Endothelial cell of umbilical vein (primary cell): ENCODE data around the gene PLXNB2. TPM values are rescaled to one million over a fixed set of nuclear protein-coding genes. Genes with fewer than 3 reads are reported as not detected.

Experiments
- BruUV-seq: library from RNA; stranded (reverse); fragments of 400-500 nt; replicated peaks from 2 replicates; lab custom pipeline; 2021; lab: Mats Ljungman, UMichigan
- CTCF ChIA-PET: fragments of 300-600, 350-600 bp; sonication (Branson Sonifier 250); formaldehyde crosslinking; loops from one replicate; lab custom pipeline; 2021; ENCODE audit warnings: antibody characterized with exemption, inconsistent platforms; lab: Charles Lee
- POLR2A ChIA-PET: fragments of 300-600, 350-600 bp; sonication (Branson Sonifier 250); formaldehyde crosslinking; loops from one replicate; lab custom pipeline; 2021; ENCODE audit warnings: antibody characterized with exemption, inconsistent platforms; lab: Charles Lee
- DNase-seq: peaks from one replicate; pipeline ENCODE4 v3.0.0-alpha.2; 2011; ENCODE audit warnings: low read depth, low spot score
- FAIRE-seq: peaks from 2 replicates; lab custom pipeline; 2011; peaks lifted over from hg19 to GRCh38; lab: Jason Lieb, UNC
- H2AFZ ChIP-seq: 2 replicates; pipeline ENCODE4 v1.6.0; 2012; ENCODE audit warnings: low read depth, low read length, control low read depth, inconsistent platforms
- H3K27ac ChIP-seq: 2 replicates; pipeline ENCODE4 v1.5.1; 2011; ENCODE audit warnings: low read depth, mild to moderate bottlenecking, control low read depth, low read length, moderate library complexity; ENCODE audit not compliant: insufficient read depth
- H3K27me3 ChIP-seq, 2 experiments: 2 replicates each; pipeline versions ENCODE4 v1.6.0 to v1.6.1; 2011; ENCODE audit warnings: low read length in 2 of 2, mixed read lengths in 1 of 2; ENCODE audit not compliant: control insufficient read depth in 2 of 2, insufficient read depth in 2 of 2
- H3K36me3 ChIP-seq, 2 experiments: 2 replicates in 1 of 2; 3 replicates in 1 of 2; pipeline ENCODE4 v1.5.1; 2011; ENCODE audit warnings: low read length in 2 of 2, mild to moderate bottlenecking in 1 of 2, moderate library complexity in 1 of 2; ENCODE audit not compliant: control insufficient read depth in 2 of 2, insufficient read depth in 2 of 2; ENCODE audit errors: extremely low read depth in 1 of 2
- H3K4me1 ChIP-seq: 3 replicates; pipeline ENCODE4 v1.5.1; 2011; ENCODE audit warnings: mild to moderate bottlenecking, low read length; ENCODE audit not compliant: control insufficient read depth, insufficient read depth; ENCODE audit errors: extremely low read depth
- H3K4me2 ChIP-seq: 2 replicates; pipeline ENCODE4 v1.6.1; 2011; ENCODE audit warnings: low read length, control low read depth, mixed read lengths; ENCODE audit not compliant: insufficient read depth
- H3K4me3 ChIP-seq, 3 experiments: fragments of 200-600 bp in 1 of 3; sonication (generic), shearing (Covaris generic) in 1 of 3; replicated peaks in 1 of 3; 2 replicates each; pipeline ENCODE4 v1.5.1; 2011 to 2016; ENCODE audit warnings: control low read depth in 3 of 3, low read length in 3 of 3, mild to moderate bottlenecking in 2 of 3, inconsistent platforms in 1 of 3, low read depth in 1 of 3, moderate library complexity in 1 of 3; ENCODE audit not compliant: insufficient read depth in 1 of 3
- H3K79me2 ChIP-seq: 2 replicates; pipeline ENCODE4 v1.6.0; 2012; ENCODE audit warnings: low read length, inconsistent platforms; ENCODE audit not compliant: control insufficient read depth, insufficient read depth
- H3K9ac ChIP-seq: replicated peaks from 2 replicates; pipeline ENCODE3; 2011; ENCODE audit warnings: low read length, control low read depth; ENCODE audit not compliant: insufficient read depth; ENCODE audit errors: extremely low read depth
- H3K9me1 ChIP-seq: replicated peaks from 3 replicates; pipeline ENCODE4 v1.6.0; 2011; ENCODE audit warnings: mild to moderate bottlenecking, low read length; ENCODE audit not compliant: control insufficient read depth, insufficient read depth; ENCODE audit errors: extremely low read depth
- H3K9me3 ChIP-seq: replicated peaks from 2 replicates; pipeline ENCODE4 v1.5.1; 2012; ENCODE audit warnings: low read length, inconsistent platforms; ENCODE audit not compliant: control insufficient read depth, insufficient read depth
- H4K20me1 ChIP-seq: replicated peaks from 2 replicates; pipeline ENCODE3; 2011; ENCODE audit warnings: mild to moderate bottlenecking, low read length; ENCODE audit not compliant: control insufficient read depth, insufficient read depth; ENCODE audit errors: extremely low read depth
- CTCF ChIP-seq, 2 donors: IDR thresholded peaks; 1 replicate in 1 of 2; 2 replicates in 1 of 2; pipeline ENCODE4 v1.5.1; 2011; ENCODE audit warnings: low read length in 2 of 2, mild to moderate bottlenecking in 2 of 2, moderate library complexity in 2 of 2, control low read depth in 1 of 2, inconsistent platforms in 1 of 2, low read depth in 1 of 2; ENCODE audit not compliant: insufficient read depth in 1 of 2; ENCODE audit errors: extremely low read depth in 1 of 2
- JUN ChIP-seq: IDR thresholded peaks from 2 replicates; pipeline ENCODE4 v1.6.1; 2011; ENCODE audit warnings: borderline replicate concordance, low read depth; ENCODE audit not compliant: insufficient read length, insufficient read depth
- MYC ChIP-seq: IDR thresholded peaks from one replicate; pipeline ENCODE4 v1.6.1; 2011; ENCODE audit warnings: mild to moderate bottlenecking, low read depth, low read length
- POLR2A ChIP-seq: IDR thresholded peaks from 2 replicates; pipeline ENCODE4 v1.6.1; 2012; ENCODE audit warnings: low read depth, mild to moderate bottlenecking, control low read depth, low read length
- POLR2AphosphoS5 ChIP-seq: IDR thresholded peaks from 2 replicates; pipeline ENCODE4 v1.6.1; 2012; ENCODE audit warnings: low read depth, mild to moderate bottlenecking, control low read depth, low read length, moderate library complexity; ENCODE audit not compliant: insufficient read depth
- dilution Hi-C: fragments of 300-500 bp; cut with MboI; formaldehyde crosslinking; loops from one replicate; pipeline ENCODE4 v1.15.0; 2019; ENCODE audit warnings: low sequenced_read_pairs; ENCODE audit not compliant: extremely low pct_ligation_motif_present
- intact Hi-C: fragments of 100-400 bp; cut with micrococcal nuclease; formaldehyde crosslinking; loops from one replicate; pipeline ENCODE4 v1.10.0; 2022
- polyA plus RNA-seq, 4 experiments: library from polyadenylated mRNA; depleted of rRNA in 3 of 4; stranded (reverse) in 3 of 4; unstranded in 1 of 4; fragments of >200 nt; gene quantifications; 2 replicates each; pipeline versions ENCODE4 v1.2.1 to v1.2.3, GENCODE V29; 2011 to 2012; ENCODE audit warnings: missing spikeins in 1 of 4
- total RNA-seq: library from RNA; stranded (reverse); gene quantifications from 2 replicates; pipeline ENCODE4 v1.2.3, GENCODE V29; 2021

PLXNB2 gene
- total and polyA plus RNA-seq, 2 donors (not counting 3 experiments of a cell fraction or from before 2014, with no cell fraction given), result 82.3 to 139 TPM

DNA sequence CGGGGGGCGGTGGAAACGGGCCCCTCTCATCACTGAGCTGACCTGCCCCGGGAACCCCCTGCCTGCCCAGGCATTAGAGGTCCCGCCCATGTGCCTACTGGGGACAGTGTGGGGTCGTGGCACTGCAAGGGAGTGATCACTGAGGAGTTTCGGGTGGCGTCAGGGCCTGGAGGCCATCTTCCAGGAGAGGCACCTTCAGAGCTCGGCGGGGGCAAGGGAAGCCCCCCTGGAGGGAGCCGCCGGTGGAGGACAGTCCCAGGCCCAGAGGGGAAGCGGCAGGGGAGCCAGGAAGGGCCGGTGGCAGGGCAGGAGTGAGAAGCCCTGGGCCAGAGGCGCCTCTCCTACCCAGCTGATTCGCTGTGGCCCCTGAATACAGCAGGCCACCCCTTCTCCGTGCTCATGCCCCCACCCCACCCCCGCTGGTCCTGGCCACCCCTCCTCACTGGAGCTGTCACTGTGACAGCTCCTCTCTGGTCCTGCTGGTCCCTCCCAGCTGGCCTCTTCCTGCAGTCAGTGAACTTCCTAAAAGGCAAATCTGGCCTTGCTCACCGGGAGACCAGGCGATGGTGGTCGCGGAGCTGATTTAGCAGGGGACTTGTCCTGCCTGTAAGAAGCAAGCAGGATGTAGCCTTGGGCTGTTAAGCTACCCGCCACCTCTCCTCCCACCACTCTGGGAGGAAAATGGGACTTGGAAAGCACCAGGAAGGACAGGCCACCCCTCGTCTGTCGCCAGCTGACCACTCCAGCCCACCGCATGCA, 35.2 kb downstream of the PLXNB2 start:
- BruUV-seq, result no TSS peak
- intact Hi-C loops (no loop called here), dilution Hi-C loops (no loop called here)
- no peaks in the 10 kb centered on the region for H4K20me1 ChIP-seq
- H3K4me3 ChIP-seq, result no peak overlapping the region
- no peak overlapping the region for H3K27ac ChIP-seq
- H3K4me1 ChIP-seq, result peaks cover 12% of the 10 kb centered on the region
- ChIA-PET CTCF (interaction anchor here (1.0 to 3.0 kb wide), 7 partner anchors 12 to 70 kb away, joined by 4 to 26 read pairs (median 10); partner anchors contain the start of genes DENND6B, HDAC10, MAPK12 and TUBGCP6), POLR2A (interaction anchor here (1.4 kb wide), 1 partner anchor 11 kb away, joined by 3 read pairs; the partner anchor contains the start of gene MAPK12)
- DNase-seq (no peak), FAIRE-seq (no peak)
- no peaks in the 10 kb centered on the region for H3K79me2 ChIP-seq
- no peak for TF ChIP-seq POLR2A
- TF ChIP-seq POLR2AphosphoS5, result peak; percentile 30
- peaks cover 5 to 18% of the 10 kb centered on the region in 2 experiments for H3K36me3 ChIP-seq
- no peaks in the 10 kb centered on the region for H3K27me3 ChIP-seq
- no peak overlapping the region for H3K4me2 ChIP-seq
- H3K9me3 ChIP-seq, result no peaks in the 10 kb centered on the region
- no peak overlapping the region for H3K9ac ChIP-seq
- H2AFZ ChIP-seq, result no peak overlapping the region
- H3K9me1 ChIP-seq, result no peaks in the 10 kb centered on the region

DNA sequence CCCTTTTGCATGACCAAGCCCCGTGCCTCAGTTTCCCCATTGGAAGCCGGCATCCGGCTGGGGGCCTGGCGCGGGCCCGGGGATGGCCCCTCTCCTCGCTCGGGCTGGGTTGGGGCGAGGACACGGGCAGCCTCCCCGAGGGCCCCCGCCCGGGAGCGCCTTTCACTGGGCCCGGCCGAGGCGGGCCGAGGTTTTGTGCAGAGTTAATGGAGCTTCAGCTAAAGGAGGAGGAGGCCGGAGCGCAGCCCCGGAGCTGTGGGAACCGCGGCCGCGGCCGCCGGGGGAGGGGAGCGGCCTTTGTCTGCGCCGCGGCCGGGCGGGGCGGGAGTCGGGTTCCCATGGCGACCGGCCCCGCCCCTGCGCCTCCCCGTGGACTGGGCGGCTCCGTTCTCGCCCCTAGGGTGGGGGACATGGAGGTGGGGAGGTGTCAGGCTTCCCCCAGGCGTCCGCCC, 35.9 kb downstream of the PLXNB2 start:
- intact Hi-C loops, result loop anchor here (2.0 kb wide), 2 partner anchors 35 to 55 kb away; partner anchors contain the start of genes DENND6B and PLXNB2
- no peaks in the 10 kb centered on the region for H4K20me1 ChIP-seq
- no peak overlapping the region for H3K27ac ChIP-seq
- peaks cover 5 to 15% of the 10 kb centered on the region in 2 experiments for H3K36me3 ChIP-seq
- no peaks in the 10 kb centered on the region for H3K9me3 ChIP-seq
- DNase-seq (peak; percentile 47), FAIRE-seq (peak; percentile 40)
- TF ChIP-seq CTCF (IDR thresholded peaks at IDR 0.05; ENCODE audit: extremely low read depth in 1 of 2, insufficient read depth in 1 of 2, low read depth in 1 of 2, low read length in 2 of 2), result peak in 1 of 2 donors; percentile 35
- no peak for TF ChIP-seq JUN
- peak; percentile 20 for TF ChIP-seq POLR2AphosphoS5
- TF ChIP-seq MYC, result no peak
- H3K27me3 ChIP-seq, result no peaks in the 10 kb centered on the region
- ChIA-PET POLR2A (interaction anchor here (1.4 kb wide), 1 partner anchor 10 kb away, joined by 3 read pairs; the partner anchor contains the start of gene MAPK12), CTCF (interaction anchor here (0.5 to 3.0 kb wide), 8 partner anchors 11 to 71 kb away, joined by 3 to 26 read pairs (median 10); partner anchors contain the start of genes DENND6B, HDAC10, MAPK12 and TUBGCP6)
- dilution Hi-C loops, result no loop called here
- no TSS peak for BruUV-seq
- peak overlapping the region; percentile 61 for H3K4me2 ChIP-seq
- H3K4me1 ChIP-seq, result peaks cover 12% of the 10 kb centered on the region
- peak overlapping the region; percentile 4 to 42 (median 30) for H3K4me3 ChIP-seq
- no peak overlapping the region for H2AFZ ChIP-seq
- H3K9ac ChIP-seq, result peak overlapping the region; percentile 31
- H3K9me1 ChIP-seq, result no peaks in the 10 kb centered on the region
- H3K79me2 ChIP-seq, result no peaks in the 10 kb centered on the region
